Measurements from ENCODE around the gene ECSIT.
A peak's percentile ranks its signal among the peaks of the same experiment; 100 is the strongest.

The ECSIT gene

GRCh38 chr19:11506101-11506555 is 22.8 kb downstream of the ECSIT start:
- FAIRE-seq, result no peak
- no peak for DNase-seq (ENCODE audit: extremely low spot score, insufficient read length, low read depth)

GRCh38 chr19:11505504-11506100 is 23.3 kb downstream of the ECSIT start, which contains the start of gene ZNF653:
Gene ZNF653 (minus strand): TSS chr19:11505839. CDS start chr19:11505786, 53 bp downstream.
- DNase-seq (ENCODE audit: extremely low spot score, insufficient read length, low read depth) (peak; percentile 97), FAIRE-seq (no peak)

DNA sequence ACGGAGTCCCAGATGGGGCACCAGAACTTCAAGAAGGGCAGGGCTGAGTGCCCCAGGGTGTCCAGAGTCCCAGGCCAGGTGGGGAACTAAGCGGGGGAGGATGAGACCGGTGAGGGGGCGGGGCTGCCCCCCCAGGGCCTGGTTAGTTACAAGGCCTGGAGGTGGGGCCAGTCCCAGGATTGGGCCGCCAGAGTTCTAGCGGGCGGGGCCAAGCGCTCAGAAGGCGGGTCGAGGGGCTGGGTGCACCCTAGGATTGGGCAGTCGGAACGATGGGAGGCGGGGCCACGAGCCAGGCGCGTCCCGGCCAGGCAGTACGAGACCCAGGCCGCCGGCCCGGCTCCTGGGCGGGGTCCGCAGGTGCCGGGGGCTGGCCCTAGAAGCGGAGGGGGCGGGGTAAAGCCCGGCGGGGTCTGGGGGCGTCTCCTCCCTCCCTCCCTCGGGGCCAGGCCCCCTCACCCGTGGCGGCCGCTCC is 23.9 kb downstream of the ECSIT start:
- FAIRE-seq, result peak; percentile 96

DNA sequence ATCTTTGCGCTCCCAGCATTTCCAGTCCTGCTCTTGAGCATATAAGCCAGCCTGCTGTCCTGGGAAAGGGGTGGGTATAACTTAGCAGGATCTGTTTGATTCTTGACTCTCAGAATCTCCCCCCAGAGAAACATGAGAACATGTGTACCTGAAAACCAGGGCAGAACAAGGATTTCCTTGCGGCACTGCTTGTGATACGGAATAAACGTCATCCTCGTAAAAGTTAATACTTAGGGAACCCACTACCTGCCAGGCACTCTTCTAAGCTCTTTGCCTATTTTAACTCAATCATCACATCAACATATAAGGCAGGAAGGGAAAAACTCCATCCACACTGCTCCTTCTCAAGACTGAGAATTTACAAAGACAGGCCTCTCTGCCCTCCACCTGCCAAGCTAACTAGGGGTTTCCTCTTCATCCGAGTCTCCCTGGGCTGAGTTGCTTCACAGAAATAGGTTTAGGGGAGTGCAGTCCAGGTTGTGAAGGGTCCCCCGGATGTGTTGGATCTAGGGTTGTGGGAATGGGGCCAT is 24.4 kb downstream of the ECSIT start:
- no peak for DNase-seq (ENCODE audit: extremely low spot score, insufficient read length, low read depth)
- FAIRE-seq, result no peak

More for the DNA sequence above, 23.9 kb downstream of the ECSIT start:
- DNase-seq (ENCODE audit: extremely low spot score, insufficient read length, low read depth), result peak; percentile 97

DNA sequence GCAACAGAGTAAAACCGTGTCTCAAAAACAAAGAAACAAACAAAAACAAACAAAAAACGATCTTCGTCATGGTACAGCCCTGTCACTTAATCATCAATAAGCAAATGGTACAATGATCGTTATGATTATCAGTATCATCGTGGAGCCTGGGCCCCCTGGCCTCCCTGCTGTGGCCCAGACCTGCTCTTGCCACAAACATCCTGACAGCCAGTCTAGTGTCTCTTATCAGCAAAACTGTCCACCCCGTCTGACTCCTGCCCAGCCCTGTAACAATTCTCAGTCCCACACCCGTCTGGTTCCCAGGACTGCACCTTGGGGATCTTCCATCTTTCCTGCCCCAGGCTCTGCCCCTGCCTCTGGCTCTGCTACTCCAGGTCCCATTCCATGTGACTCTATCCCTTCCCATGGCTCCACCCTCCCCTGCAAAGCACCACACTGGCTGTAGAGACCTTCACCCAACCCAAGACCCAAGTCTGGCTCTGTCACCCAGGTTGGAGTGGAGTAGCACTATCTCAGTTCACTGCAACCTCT is 29.0 kb downstream of the ECSIT start:
- DNase-seq (ENCODE audit: extremely low spot score, insufficient read length, low read depth) (no peak), FAIRE-seq (no peak)

DNA sequence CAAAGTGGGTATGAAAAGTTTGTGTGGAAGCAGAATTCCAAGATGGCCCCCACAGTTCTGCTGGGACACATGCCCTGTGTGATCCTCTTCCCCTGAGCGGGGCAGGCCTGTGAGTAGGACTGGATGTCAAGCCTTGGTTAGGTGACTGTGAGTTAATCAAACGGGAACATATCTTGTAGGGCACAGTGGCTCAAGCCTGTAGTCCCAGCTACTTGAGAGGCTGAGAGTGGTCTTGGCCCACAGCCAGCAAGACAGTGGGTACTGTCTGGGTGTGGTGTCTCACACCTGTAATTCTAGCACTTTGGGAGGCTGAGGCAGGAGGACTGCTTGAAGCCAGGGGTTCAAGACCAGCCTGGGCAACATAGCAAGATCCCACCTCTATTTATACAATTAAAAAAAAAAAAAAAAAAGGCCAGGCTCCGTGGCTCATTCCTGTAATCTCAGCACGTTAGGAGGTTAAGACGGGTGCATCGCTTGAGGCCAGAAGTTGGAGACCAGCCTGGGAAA is 29.7 kb downstream of the ECSIT start:
- FAIRE-seq (no peak), DNase-seq (ENCODE audit: extremely low spot score, insufficient read length, low read depth) (no peak)

GRCh38 chr19:11496391-11497163 is 32.4 kb downstream of the ECSIT start:
- FAIRE-seq (peak; percentile 49), DNase-seq (ENCODE audit: extremely low spot score, insufficient read length, low read depth) (no peak)

GRCh38 chr19:11495885-11496284 is 33.0 kb downstream of the ECSIT start:
- FAIRE-seq (no peak), DNase-seq (ENCODE audit: extremely low spot score, insufficient read length, low read depth) (no peak)

DNA sequence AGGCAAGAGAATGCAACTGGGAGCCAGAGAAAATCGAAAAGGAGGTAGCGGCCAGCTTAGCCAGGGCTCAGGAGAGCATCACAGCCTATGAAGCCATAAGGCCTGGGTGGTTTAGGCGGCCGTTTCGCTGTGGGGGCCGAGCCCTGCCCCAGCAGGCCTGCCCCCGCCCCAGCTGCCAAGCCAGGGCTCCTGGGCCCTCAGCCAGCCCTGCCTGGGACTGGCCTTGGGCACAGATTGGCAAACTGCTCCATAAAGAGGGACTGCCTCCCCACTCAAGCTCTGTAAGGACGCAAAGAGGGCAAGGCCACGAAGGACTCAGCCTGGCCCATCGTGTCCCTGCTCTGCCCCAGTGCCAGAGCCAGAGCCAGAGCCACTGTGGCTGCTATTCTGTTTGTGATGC is 33.5 kb downstream of the ECSIT start:
- DNase-seq (ENCODE audit: extremely low spot score, insufficient read length, low read depth), result no peak
- FAIRE-seq, result no peak

- no peak for DNase-seq (ENCODE audit: extremely low spot score, insufficient read length, low read depth)
- no peak for FAIRE-seq
Observed at GRCh38 chr19:11494634-11495285, 34.2 kb downstream of the ECSIT start.

DNA sequence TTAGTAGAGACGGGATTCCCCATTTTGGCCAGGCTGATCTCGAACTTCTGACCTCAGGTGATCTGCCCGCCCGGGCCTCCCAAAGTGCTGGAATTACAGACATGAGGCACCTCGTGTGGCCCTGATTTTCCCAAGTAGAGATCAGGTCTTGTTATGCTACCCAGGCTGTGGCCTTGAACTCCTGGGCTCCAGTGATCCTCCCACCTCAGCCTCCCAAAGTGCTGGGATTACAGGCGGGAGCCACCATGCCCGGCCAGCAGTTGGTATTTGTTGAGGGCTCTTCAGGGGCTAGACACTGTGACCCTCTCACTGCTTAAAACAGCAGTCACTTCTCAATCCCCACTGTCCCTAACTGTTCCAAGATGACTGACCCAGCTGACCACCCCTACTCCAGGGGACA is 39.6 kb downstream of the ECSIT start:
- no peak for FAIRE-seq
- no peak for DNase-seq (ENCODE audit: extremely low spot score, insufficient read length, low read depth)

GRCh38 chr19:11486661-11487503 is 42.1 kb downstream of the ECSIT start:
- FAIRE-seq (no peak), DNase-seq (ENCODE audit: extremely low spot score, insufficient read length, low read depth) (no peak)

DNA sequence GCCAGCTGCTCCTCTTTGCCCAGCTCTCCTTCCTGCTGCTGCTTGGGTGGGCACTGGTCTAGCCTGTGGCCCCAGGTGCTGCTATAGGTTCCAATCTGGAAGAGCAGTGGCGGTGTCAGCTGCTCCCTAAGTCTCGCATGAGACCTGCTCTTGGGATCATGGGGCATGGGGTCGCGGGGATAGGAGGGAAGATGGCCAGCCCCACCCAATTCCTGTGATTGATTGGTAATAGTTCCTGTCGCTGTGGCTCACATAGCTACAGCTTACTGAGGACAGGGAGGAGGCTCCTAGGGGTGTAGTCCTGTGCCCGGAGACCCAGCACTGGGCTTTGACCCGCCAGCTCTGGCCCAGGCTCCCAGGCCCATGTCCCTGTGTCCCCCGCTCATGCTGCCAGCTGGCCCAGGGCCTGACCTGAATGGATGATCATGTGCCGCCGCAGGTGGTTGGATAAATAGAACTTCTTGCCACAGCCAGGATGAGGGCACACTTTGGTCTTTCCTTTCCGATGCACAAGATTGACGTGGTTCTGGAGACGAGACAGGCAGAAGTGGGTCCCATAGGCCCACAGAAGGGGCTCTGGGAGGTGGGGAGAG is 43.6 kb downstream of the ECSIT start:
- FAIRE-seq (no peak), DNase-seq (ENCODE audit: extremely low spot score, insufficient read length, low read depth) (no peak)

DNA sequence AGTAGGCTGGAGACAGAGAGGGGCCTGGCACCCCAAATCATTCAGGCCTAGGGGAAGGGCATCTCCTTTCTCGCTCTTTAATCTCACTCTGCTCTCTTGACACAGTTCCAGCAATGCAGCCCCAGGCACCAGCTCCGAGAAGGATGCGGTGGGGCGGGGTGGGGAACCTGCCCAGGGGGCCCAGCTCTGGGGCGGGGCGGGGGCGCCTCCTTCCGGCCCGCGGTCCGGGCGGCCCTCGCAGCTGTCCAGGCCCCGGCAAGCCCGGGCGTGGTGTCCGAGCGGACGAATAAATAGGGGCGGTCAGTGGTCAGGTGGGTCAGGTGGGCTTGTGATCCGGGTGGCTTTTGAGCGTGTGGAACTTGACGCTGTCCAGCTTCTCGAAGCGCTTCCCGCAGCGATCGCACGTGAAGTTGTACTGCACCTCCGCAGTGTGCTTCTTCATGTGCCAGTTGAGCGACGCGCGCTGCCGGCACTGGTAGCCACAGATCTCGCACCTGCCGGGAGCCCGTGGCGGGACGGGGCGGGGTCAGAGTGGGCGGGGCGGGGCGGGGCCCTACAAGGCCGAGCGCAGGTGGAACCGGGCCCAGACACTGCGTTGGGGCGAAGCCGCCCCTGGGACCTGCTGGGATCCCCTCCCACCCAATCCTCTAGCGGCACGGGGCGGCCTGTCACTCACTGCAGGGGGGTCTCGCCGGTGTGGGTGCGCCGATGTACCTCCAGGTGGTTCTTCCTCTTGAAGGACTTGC is 45.4 kb downstream of the ECSIT start:
- no peak for FAIRE-seq
- no peak for DNase-seq (ENCODE audit: extremely low spot score, insufficient read length, low read depth)

DNA sequence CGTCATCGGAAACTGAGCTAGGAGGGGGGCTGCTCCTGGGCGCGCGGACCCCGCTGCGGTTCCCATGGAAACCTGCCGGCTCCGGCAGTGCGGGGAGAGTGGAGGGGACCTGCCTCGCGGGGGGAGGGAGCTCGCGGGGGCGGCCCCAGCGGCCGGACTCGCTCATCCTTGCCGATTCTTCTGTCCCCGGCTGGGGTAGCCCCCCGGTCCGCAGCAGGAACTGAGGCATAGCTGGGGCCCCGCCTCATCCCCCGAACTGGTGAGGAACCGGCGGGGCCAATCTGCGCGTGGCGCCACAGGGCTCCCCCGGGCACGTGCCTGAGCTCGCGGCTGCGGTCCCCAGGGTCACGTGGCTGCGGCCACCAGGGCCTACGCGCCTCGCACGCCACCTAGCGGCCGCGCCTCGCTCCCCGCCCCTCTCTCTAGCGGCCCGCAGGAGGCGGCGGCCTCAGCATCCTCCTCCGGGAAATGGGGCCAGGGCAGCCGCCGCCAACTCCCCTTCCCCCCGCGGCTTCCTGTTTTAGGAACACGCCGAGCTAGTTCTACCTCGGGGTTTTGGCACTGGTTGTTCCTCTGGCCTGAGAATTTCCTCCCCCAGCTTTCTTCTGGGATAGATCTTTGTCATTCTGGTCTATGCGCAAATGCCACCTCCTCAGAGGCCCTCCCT is 46.4 kb downstream of the ECSIT start:
- DNase-seq (ENCODE audit: extremely low spot score, insufficient read length, low read depth) (peak; percentile 90), FAIRE-seq (peak; percentile 86)

- DNase-seq (ENCODE audit: extremely low spot score, insufficient read length, low read depth) (peak; percentile 76), FAIRE-seq (peak; percentile 92)
Observed at GRCh38 chr19:11481534-11482383, 47.2 kb downstream of the ECSIT start.

Measured in GM18507 (cell line).